HUES64 (cell line): ENCODE data around the gene FBN1.

ENCODE experiments used
- H3K27ac ChIP-seq: 2 replicates; pipeline ENCODE4 v1.7.0; 2013; ENCODE audit warnings: low read depth, low read length, inconsistent platforms
- H3K27me3 ChIP-seq: 2 replicates; pipeline ENCODE4 v1.6.1; 2013; ENCODE audit warnings: mild to moderate bottlenecking, low read length; ENCODE audit not compliant: insufficient read depth
- H3K36me3 ChIP-seq: 2 replicates; pipeline ENCODE4 v1.6.1; 2013; ENCODE audit warnings: mild to moderate bottlenecking, low read length; ENCODE audit not compliant: insufficient read depth
- H3K4me1 ChIP-seq: 2 replicates; pipeline ENCODE4 v1.6.1; 2013; ENCODE audit warnings: mild to moderate bottlenecking, low read length, moderate library complexity; ENCODE audit not compliant: insufficient read depth
- H3K4me3 ChIP-seq: 2 replicates; pipeline ENCODE4 v1.5.1; 2013; ENCODE audit warnings: mild to moderate bottlenecking, low read length, moderate library complexity
- H3K9ac ChIP-seq: 2 replicates; pipeline ENCODE4 v1.6.1; 2013; ENCODE audit warnings: mild to moderate bottlenecking, low read depth, low read length
- H3K9me3 ChIP-seq: 2 replicates; pipeline ENCODE4 v1.6.1; 2013; ENCODE audit warnings: low read depth, low read length; ENCODE audit not compliant: insufficient read depth
- WGBS: fragments of 150-250, 120-280 bp; methylation state at CpG from one replicate; pipeline ENCODE4 v1.1.7; 2013; ENCODE audit warnings: missing lambda C conversion rate; 5-methylcytosine and 5-hydroxymethylcytosine counted together

The FBN1 gene

GRCh38 chr15:48393645-48394506 lies 251.6 kb downstream of the FBN1 start:
- H3K27ac ChIP-seq = no peak overlapping the region
- no peaks in the 10 kb centered on the region for H3K4me1 ChIP-seq
- H3K36me3 ChIP-seq = no peaks in the 10 kb centered on the region
- no peak overlapping the region for H3K9ac ChIP-seq
- WGBS = 92% methylated on average over 15 of the region's 15 CpGs
- H3K4me3 ChIP-seq = no peak overlapping the region
- H3K27me3 ChIP-seq = no peaks in the 10 kb centered on the region
- no peaks in the 10 kb centered on the region for H3K9me3 ChIP-seq

GRCh38 chr15:48392356-48392755 lies 253.2 kb downstream of the FBN1 start:
- Histone ChIP-seq H3K27me3 (no peaks in the 10 kb centered on the region), H3K36me3 (no peaks in the 10 kb centered on the region), H3K9ac (no peak overlapping the region), H3K27ac (no peak overlapping the region), H3K4me1 (no peaks in the 10 kb centered on the region), H3K9me3 (no peaks in the 10 kb centered on the region), H3K4me3 (no peak overlapping the region)
- 72% methylated on average over 4 of the region's 4 CpGs for WGBS

- Histone ChIP-seq H3K4me1 (no peaks in the 10 kb centered on the region), H3K36me3 (no peaks in the 10 kb centered on the region)
- 93% methylated on average over 2 of the region's 2 CpGs for WGBS
Observed at GRCh38 chr15:48391950-48392349, 253.6 kb downstream of the FBN1 start.

GRCh38 chr15:48389691-48390143 lies 255.8 kb downstream of the FBN1 start:
- Histone ChIP-seq H3K36me3 (no peaks in the 10 kb centered on the region), H3K9ac (no peak overlapping the region), H3K27me3 (no peaks in the 10 kb centered on the region), H3K27ac (no peak overlapping the region), H3K4me1 (no peaks in the 10 kb centered on the region), H3K9me3 (no peaks in the 10 kb centered on the region), H3K4me3 (no peak overlapping the region)
- 89% methylated on average over 3 of the region's 3 CpGs for WGBS

More at GRCh38 chr15:48391950-48392349, 253.6 kb downstream of the FBN1 start:
- H3K27me3 ChIP-seq = no peaks in the 10 kb centered on the region
- H3K9ac ChIP-seq = no peak overlapping the region
- no peak overlapping the region for H3K27ac ChIP-seq
- no peaks in the 10 kb centered on the region for H3K9me3 ChIP-seq
- H3K4me3 ChIP-seq = no peak overlapping the region

- H3K9me3 ChIP-seq = no peaks in the 10 kb centered on the region
- H3K27me3 ChIP-seq = no peaks in the 10 kb centered on the region
- WGBS = 100% methylated on average over 1 of the region's 1 CpG
- no peak overlapping the region for H3K4me3 ChIP-seq
- H3K4me1 ChIP-seq = no peaks in the 10 kb centered on the region
- H3K27ac ChIP-seq = no peak overlapping the region
- no peak overlapping the region for H3K9ac ChIP-seq
- no peaks in the 10 kb centered on the region for H3K36me3 ChIP-seq
Observed at GRCh38 chr15:48388910-48389309, 256.6 kb downstream of the FBN1 start.

- Histone ChIP-seq H3K9me3 (no peaks in the 10 kb centered on the region), H3K9ac (no peak overlapping the region), H3K27ac (no peak overlapping the region), H3K27me3 (no peaks in the 10 kb centered on the region), H3K4me1 (no peaks in the 10 kb centered on the region), H3K36me3 (no peaks in the 10 kb centered on the region), H3K4me3 (no peak overlapping the region)
- 97% methylated on average over 4 of the region's 4 CpGs for WGBS
Observed at GRCh38 chr15:48388016-48388851, 257.3 kb downstream of the FBN1 start.

- no peaks in the 10 kb centered on the region for H3K36me3 ChIP-seq
- no peak overlapping the region for H3K4me3 ChIP-seq
- no peaks in the 10 kb centered on the region for H3K4me1 ChIP-seq
- WGBS = 94% methylated on average over 4 of the region's 4 CpGs
- H3K27ac ChIP-seq = no peak overlapping the region
- H3K9ac ChIP-seq = no peak overlapping the region
- no peaks in the 10 kb centered on the region for H3K9me3 ChIP-seq
- H3K27me3 ChIP-seq = no peaks in the 10 kb centered on the region
Observed at GRCh38 chr15:48385031-48385830, 260.3 kb downstream of the FBN1 start.

GRCh38 chr15:48384616-48385015 lies 260.9 kb downstream of the FBN1 start:
- H3K9me3 ChIP-seq = no peaks in the 10 kb centered on the region
- H3K4me3 ChIP-seq = no peak overlapping the region
- H3K27ac ChIP-seq = no peak overlapping the region
- H3K27me3 ChIP-seq = no peaks in the 10 kb centered on the region
- H3K9ac ChIP-seq = no peak overlapping the region
- no peaks in the 10 kb centered on the region for H3K4me1 ChIP-seq
- no peaks in the 10 kb centered on the region for H3K36me3 ChIP-seq
- 92% methylated on average over 3 of the region's 3 CpGs for WGBS

GRCh38 chr15:48383031-48383430 lies 262.5 kb downstream of the FBN1 start:
- no peaks in the 10 kb centered on the region for H3K27me3 ChIP-seq
- no peak overlapping the region for H3K9ac ChIP-seq
- H3K27ac ChIP-seq = no peak overlapping the region
- H3K4me3 ChIP-seq = no peak overlapping the region
- H3K9me3 ChIP-seq = no peaks in the 10 kb centered on the region
- WGBS = 92% methylated on average over 2 of the region's 2 CpGs
- H3K36me3 ChIP-seq = no peaks in the 10 kb centered on the region
- H3K4me1 ChIP-seq = no peaks in the 10 kb centered on the region

GRCh38 chr15:48381861-48382260 lies 263.6 kb downstream of the FBN1 start:
- H3K27me3 ChIP-seq = no peaks in the 10 kb centered on the region
- no peak overlapping the region for H3K4me3 ChIP-seq
- no peak overlapping the region for H3K9ac ChIP-seq
- H3K36me3 ChIP-seq = no peaks in the 10 kb centered on the region
- H3K4me1 ChIP-seq = no peaks in the 10 kb centered on the region
- H3K9me3 ChIP-seq = no peaks in the 10 kb centered on the region
- 94% methylated on average over 4 of the region's 4 CpGs for WGBS
- no peak overlapping the region for H3K27ac ChIP-seq

- no peaks in the 10 kb centered on the region for H3K36me3 ChIP-seq
- no peak overlapping the region for H3K4me3 ChIP-seq
- WGBS = 91% methylated on average over 4 of the region's 4 CpGs
- H3K27me3 ChIP-seq = no peaks in the 10 kb centered on the region
- no peaks in the 10 kb centered on the region for H3K4me1 ChIP-seq
- no peak overlapping the region for H3K9ac ChIP-seq
- no peak overlapping the region for H3K27ac ChIP-seq
- no peaks in the 10 kb centered on the region for H3K9me3 ChIP-seq
Observed at GRCh38 chr15:48380198-48380597, 265.3 kb downstream of the FBN1 start.
